HL-60 (cell line): Measurements from ENCODE around the gene PCK1.

Experiments
- GABPA ChIP-seq: IDR thresholded peaks from 2 replicates; pipeline ENCODE4 v1.6.1; 2012; ENCODE audit warnings: low read depth
- POLR2AphosphoS5 ChIP-seq: IDR thresholded peaks from 2 replicates; pipeline ENCODE4 v1.6.1; 2012; ENCODE audit warnings: low read depth
- SPI1 ChIP-seq: IDR thresholded peaks from 2 replicates; pipeline ENCODE4 v1.6.1; 2012; ENCODE audit warnings: low read depth, mild to moderate bottlenecking, borderline replicate concordance
- TF ChIP-seq, protein P1 (sequence below): IDR thresholded peaks from one replicate; pipeline ENCODE4 v1.5.1; 2011; ENCODE audit warnings: low read length, control low read depth, inconsistent platforms; ENCODE audit not compliant: insufficient read depth
- TF ChIP-seq, protein P2 (sequence below): IDR thresholded peaks from 2 replicates; pipeline ENCODE4 v1.6.1; 2012; ENCODE audit warnings: low read depth; ENCODE audit not compliant: insufficient replicate concordance

DNA sequence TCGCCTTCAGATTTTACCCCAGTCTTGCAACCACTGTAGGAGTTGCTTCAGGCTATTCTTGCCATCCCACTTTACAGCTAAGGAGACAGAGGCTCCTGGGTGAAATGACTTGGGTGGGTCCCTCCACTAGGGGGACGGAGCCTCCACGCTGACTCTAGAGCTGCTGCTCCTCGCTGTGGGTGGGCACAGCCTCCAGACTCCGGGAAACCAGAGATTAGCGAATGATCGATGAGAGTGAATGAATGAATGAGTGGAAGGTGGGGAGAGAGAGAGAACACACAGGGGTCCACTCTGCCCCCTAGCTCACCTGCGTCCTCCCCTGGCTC is 48.9 kb downstream of the PCK1 start:
- TF ChIP-seq, protein P1, sequence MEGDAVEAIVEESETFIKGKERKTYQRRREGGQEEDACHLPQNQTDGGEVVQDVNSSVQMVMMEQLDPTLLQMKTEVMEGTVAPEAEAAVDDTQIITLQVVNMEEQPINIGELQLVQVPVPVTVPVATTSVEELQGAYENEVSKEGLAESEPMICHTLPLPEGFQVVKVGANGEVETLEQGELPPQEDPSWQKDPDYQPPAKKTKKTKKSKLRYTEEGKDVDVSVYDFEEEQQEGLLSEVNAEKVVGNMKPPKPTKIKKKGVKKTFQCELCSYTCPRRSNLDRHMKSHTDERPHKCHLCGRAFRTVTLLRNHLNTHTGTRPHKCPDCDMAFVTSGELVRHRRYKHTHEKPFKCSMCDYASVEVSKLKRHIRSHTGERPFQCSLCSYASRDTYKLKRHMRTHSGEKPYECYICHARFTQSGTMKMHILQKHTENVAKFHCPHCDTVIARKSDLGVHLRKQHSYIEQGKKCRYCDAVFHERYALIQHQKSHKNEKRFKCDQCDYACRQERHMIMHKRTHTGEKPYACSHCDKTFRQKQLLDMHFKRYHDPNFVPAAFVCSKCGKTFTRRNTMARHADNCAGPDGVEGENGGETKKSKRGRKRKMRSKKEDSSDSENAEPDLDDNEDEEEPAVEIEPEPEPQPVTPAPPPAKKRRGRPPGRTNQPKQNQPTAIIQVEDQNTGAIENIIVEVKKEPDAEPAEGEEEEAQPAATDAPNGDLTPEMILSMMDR: no peak
- TF ChIP-seq POLR2AphosphoS5: no peak
- TF ChIP-seq, protein P2, sequence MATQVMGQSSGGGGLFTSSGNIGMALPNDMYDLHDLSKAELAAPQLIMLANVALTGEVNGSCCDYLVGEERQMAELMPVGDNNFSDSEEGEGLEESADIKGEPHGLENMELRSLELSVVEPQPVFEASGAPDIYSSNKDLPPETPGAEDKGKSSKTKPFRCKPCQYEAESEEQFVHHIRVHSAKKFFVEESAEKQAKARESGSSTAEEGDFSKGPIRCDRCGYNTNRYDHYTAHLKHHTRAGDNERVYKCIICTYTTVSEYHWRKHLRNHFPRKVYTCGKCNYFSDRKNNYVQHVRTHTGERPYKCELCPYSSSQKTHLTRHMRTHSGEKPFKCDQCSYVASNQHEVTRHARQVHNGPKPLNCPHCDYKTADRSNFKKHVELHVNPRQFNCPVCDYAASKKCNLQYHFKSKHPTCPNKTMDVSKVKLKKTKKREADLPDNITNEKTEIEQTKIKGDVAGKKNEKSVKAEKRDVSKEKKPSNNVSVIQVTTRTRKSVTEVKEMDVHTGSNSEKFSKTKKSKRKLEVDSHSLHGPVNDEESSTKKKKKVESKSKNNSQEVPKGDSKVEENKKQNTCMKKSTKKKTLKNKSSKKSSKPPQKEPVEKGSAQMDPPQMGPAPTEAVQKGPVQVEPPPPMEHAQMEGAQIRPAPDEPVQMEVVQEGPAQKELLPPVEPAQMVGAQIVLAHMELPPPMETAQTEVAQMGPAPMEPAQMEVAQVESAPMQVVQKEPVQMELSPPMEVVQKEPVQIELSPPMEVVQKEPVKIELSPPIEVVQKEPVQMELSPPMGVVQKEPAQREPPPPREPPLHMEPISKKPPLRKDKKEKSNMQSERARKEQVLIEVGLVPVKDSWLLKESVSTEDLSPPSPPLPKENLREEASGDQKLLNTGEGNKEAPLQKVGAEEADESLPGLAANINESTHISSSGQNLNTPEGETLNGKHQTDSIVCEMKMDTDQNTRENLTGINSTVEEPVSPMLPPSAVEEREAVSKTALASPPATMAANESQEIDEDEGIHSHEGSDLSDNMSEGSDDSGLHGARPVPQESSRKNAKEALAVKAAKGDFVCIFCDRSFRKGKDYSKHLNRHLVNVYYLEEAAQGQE: no peak
- TF ChIP-seq GABPA: no peak
- no peak for TF ChIP-seq SPI1
